GM18861 (cell line): Measurements from ENCODE around the gene MIX23.

Experiments used
- ATAC-seq: cut with Tn5 transposase; IDR thresholded peaks from one replicate; pipeline ENCODE4 v1.9.1; 2021; ENCODE audit not compliant: unreplicated experiment

The MIX23 gene

DNA sequence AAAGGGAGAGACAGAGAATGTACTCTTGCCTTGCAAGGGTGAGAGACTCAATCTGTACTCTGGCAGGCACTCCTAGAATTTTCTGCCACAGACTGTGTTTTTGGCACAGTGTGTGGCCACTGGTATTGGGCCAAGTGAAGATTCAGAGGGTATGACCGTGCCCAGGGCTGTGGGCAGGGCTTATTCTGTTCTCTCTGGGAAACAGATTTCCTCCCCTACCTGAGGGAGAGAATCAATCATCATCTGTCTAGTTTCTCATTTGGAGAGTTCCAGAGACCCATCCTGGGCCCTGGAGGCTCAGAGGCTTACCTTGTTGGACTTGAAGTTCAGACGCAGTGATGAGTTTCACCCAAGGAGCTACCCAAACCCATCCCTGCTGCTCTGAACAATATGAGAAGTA is 29.8 kb downstream of the MIX23 start:
- no peak for ATAC-seq

DNA sequence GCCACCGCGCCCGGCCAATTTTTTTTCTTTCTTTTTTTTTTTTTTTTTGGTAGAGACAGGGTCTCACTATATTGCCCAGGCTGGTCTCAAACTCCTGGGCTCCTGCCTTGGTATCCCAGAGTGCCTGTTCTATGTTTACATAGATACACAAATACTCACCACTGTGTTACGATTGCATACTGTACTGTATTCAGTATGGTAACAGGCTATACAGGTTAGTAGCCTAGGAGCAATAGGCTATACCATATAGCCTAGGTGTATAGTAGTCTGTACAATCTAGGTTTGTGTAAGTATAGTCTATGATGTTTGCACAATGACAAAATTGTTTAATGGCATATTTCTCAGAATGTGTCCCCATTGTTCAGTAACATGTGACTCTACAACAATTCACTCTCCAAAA is 31.4 kb downstream of the MIX23 start:
- no peak for ATAC-seq

DNA sequence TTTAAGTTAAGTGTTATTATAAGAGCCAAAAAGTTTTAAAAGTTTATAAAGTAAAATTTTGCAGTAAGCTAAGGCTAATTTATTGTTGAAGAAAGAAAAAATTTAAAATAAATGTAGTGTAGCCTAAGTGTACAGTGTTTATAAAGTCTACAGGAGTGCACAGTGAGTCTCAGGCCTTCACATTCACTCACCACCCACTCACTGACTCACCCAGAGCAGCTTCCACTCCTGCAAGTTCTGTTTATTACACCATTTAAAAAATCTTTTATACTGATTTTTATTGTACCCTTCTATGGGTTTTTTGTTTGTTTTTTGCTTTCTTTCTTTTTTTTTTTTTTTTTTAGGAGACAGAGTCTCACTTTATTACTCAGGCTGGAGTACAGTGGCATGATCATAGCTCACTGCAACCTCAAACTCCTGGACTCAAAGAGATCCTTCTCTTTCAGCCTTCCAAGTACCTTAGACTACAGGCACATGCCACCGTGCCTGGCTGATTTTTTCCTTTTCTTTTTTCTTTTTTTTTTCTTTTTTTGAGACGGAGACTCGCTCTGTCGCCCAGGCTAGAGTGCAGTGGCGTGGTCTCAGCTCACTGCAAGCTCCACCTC is 32.1 kb downstream of the MIX23 start:
- ATAC-seq, result no peak

DNA sequence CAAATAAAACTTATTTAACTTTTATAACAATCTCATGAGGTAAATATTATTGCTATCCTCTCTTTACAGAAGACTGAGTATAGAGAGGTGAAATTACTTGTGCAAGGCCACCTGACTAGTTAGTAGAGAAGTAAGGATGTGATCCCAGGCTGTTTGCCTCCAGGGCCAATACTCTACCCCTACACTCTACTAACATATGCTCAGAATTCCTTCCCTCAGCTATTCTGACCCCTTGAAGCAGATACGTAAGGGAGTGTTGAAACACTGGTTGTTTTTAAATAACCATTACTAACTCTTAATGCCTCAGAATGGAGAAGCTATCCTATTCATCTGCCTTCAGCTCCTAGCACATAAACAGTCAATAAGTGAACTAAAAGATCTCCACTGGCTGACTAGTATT is 33.9 kb downstream of the MIX23 start:
- no peak for ATAC-seq

DNA sequence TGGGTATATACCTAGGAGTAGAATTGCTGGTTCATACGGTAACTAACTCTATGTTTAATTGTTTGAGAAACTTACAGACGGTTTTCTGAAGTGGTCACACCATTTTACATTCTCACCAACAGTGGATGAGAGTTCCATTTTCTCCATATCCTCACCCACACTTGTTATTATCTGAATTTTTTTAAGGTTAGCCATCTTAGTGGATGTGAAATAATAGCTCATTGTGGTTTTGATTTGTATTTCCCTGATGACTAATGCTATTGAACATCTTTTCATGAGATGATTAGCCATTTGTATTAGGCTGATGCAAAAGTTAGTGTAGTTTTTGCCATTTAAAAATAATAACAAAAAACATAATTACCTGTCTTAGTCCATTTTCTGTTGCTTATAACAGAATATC is 39.4 kb downstream of the MIX23 start:
- no peak for ATAC-seq

DNA sequence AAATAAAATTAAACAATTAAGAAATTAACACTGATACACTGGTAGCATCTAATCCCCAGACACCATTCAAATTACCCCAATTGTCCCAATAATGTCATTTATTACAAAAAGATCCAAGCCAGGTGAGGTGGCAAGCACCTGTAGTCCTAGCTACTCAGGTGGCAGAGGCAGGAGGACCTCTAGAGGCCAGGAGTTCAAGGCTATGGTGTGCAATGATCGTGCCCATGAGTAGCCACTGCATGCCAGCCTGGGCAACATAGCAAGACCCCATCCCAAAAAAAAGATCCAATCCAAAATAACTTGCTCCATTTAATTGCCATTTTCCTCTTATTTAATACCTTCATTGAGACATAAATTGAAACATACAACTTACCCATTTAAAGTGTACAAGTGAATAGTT is 40.2 kb downstream of the MIX23 start:
- no peak for ATAC-seq

DNA sequence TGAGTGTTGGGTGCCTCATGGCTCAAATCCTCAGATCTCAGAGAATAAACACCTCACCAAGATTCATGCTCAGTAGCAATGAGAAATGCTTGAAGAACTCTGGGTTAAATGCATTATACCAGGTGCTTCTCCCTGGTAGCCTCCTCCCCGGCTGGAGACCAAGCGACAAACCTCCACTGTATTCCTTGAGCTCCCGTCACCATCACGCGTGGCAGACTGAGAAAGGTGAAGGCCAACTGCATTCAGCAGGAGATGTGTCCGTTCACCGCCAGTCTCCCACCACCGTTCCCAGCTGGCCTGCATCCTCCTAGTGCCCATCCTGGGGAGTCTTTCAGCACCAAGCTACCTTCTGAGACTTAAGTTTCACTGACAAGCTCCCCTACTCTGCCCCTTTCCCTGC is 50.5 kb downstream of the MIX23 start:
- ATAC-seq, result no peak

DNA sequence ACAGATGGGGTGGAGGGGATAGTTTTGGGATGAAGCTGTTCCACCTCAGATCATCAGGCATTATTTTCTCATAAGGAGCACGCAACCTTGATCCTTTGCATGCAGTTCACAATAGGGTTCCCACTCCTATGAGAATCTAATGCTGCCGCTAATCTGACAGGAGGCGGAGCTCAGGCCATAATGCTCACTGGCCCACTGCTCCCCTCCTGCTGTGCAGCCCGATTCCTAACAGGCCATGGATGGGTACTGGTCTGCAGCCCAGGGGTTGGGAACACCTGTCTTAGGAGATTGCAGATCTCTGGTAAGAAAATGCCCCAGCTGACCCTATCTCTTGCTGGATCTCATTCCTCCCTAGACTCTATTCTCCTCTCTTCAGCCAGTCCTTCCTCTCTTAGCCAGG is 51.1 kb downstream of the MIX23 start:
- ATAC-seq, result no peak

DNA sequence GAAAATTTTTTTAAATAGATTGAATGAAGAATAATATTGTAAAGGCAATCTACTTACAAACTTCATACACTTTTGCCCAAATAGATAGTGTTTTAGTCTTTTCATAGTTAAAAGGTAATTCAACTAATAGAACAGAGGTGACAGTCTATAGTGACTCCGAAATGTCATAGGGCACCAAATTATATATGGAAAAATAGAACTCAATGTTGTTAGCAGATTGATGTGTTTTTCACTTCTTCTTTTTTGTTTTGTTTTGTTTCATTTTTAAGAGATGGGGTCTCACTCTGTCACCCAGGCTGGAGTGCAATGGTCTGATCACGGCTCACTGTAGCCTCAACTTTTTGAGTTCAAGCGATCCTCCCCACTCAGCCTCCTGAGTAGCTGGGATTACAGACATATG is 57.3 kb downstream of the MIX23 start:
- ATAC-seq, result no peak

DNA sequence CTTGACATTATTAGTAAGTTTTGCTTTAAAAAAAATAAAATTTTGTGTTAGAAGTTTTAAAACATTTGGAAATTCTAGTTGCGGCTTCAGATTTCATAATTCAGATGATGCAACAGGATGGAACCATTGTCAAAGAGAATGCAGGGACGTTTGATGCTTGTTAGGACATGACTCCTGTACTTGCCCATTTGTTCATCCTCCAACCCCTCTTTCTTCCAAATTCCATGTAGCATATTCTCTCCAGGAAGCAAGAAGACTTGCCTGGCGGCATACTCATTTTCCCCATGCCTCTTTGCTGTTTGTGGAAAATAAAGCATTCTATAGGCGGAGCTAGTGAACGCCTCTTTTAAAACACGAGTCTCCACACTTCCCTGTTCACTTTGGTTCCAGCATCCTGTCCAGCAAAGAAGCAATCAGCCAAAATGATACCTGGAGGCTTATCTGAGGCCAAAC is 58.1 kb downstream of the MIX23 start, which contains the start of gene CSTA:
Gene CSTA (plus strand): TSS at position 378 of the 453 bp plus-strand sequence. CDS start 45 bp downstream, at position 423.
- ATAC-seq, result no peak

DNA sequence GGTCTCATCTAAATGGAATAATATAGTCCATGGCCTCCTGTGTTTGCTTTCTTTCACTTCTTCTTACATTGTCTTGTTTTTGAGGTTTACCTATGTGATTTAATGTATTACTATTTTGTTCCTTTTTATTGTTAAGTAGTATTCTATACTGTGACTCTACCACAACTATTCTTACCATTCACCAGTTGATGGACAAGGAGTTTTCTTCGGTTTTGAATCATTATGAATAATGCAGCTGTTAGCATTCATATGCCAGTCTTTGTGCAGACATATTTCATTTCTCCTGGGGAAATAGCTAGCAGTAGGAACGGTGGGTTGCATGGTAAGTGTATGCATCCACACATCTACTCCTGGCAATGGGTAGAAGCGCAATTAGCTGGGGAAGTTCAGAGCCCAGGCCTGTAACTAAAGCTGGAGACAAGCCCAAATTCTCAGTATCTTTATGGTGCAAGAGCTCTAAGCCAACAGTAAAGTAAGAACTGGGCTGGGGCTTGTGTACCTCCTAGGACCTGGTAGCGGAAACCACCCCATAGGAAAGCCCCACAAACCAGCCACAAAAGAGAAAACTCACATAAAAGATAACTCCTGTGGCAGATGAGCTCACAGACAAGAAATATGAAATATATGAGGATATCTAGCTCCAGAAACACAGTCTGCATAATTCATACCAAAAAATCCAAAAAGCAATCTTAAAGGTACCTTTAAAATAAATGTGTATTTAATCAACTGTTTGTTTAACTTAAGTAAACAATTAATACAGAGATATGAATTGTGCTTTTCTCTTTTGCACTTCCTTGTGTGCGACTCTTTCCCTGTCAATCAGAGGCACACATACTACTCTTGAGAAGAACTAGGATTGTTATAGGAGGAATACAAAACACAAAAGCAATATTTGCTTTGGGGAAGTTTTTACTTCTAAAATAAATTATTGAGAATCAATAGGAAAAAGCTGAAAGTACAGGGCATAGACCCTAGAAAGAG is 60.6 kb downstream of the MIX23 start:
- no peak for ATAC-seq

DNA sequence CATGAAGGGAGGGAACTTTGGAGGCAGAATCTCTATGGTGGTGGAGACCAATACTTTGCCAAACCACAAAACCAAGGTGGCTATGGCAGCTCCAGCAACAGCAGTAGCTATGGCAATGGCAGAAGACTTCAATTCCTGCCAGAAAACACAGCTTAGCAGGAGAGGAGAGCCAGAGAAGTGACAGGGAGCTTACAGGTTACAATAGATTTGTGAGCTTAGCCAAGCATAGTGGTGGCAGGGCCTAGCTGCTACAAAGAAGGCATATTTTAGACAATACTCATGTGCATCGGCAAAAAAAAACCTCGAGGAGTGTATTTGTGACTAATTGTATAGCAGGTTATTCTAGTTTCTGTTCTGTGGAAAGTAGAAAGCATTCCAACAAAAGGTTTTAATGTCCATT is 64.4 kb downstream of the MIX23 start:
- no peak for ATAC-seq

DNA sequence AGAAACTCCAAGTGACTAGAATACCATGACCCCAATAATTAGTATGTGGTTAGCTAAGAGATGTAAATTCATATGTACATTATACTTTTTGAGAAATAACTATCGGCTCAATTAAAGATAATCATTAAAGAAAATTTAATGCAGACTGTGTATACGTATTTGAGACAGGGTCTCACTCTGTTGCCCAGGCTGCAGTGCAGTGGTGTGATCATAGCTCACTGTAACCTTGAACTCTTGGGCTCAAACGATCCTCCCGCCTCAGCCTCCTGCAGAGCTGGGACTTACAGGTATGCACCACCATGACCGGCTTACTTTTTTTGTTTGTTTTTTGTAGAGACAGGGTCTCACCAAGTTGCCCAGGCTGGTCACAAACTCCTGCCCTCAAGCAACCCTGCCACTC is 66.7 kb downstream of the MIX23 start:
- ATAC-seq, result no peak

DNA sequence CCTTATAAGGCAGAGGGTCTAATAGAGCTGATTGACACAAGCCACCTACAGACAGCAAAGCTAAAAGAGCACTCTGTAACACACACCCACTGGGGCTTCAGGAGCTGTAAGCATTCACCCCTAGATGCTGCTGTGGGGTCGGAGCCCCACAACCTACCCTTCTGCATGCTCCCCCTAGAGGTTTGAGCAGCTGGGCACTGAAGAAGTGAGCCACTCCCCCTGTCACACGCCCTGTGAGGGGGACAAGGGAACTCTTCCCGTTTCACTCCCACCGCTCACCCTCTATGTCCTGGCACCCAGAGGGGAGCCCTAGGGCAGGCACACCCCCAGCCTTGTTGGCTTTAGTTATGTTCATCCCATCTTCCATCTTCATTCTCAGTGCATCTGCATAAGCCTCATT is 67.4 kb downstream of the MIX23 start:
- ATAC-seq, result no peak

DNA sequence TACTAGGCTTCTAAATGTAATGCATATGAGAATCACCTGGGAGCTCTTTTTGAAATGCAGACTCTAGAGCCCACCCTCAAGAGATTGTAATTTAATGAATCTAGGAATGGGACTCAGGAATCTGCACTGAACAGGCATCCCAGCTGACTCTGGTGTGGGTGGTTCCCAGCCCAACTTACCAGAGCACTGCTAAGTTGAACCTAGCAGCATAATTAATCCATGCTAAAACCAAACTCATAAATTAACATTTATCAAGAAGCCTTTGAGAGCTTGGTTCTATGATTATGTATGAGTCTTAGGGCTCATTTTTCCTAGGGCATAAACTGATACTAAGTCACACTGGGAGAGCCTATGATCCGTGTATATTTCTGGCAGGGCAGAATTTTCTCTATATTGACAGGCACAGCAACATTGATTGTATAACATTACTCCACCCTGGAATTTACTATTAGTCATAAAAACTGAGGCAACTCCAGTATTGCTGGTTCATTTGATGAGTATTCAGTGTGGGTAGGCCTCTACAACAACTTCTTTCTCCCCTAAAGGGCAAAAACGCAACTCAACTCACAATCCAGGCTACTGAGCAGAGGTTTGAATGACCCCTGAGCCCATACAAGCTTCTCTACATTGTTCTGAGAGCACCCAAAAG is 68.7 kb downstream of the MIX23 start:
- no peak for ATAC-seq

DNA sequence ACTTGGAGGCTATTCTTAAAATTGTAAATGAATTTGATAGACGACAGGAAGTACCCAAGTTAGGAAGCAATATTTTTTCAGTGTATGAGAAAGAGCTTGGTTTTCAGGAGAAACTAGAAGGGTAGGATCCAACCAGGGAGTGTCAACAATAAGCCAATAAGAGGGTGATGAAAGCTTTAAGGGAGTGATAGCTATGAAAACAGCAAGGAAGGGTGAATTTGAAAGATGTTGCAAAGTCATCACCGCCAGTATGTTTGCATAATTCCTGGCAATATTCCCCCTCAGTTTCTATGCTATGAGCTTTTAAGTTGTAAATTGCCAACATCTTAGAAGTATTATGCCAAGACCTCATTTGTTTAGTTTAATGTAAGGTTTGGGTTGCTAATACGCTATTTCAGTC is 69.8 kb downstream of the MIX23 start:
- no peak for ATAC-seq

DNA sequence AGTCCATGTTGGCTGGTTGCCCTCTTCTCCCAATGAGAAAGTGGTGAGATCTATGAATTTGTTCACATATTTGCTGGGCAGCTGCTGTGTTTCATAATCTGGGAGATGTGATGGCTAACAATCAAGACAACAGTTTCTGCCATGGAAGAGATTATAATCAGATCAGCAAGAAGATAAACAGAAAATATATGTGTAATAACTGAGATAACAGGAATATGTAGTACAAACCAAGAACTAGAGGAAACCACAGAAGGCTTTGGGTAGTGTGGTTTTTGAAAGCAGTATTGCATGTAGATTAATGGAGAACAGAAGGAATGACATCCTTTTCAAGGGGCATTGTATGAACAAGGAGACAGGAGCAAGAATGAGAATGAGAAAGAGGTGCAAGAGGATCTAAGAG is 70.2 kb downstream of the MIX23 start:
- no peak for ATAC-seq

DNA sequence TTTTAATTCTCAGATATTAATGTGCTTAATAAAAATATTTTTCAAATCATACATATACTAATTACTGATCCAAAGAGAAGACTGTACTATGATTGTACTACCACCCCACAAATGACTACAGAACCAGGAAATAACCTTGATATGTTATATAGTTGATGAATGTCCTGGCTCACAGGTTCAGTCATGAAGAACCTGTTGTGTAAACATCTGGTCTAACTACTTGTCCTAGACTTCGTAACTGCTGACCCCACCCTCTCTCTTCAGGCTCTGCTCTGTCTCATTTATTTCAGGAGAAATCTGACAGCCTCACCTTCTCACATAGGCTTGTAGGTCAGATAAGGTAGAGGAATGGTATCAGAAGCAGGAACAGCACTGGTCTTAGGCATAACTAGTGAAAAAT is 72.7 kb downstream of the MIX23 start:
- no peak for ATAC-seq
